Heart right ventricle (tissue), 16 donors: ENCODE data around the gene ENTPD8. TPM values are rescaled to one million over a fixed set of nuclear protein-coding genes. Genes with fewer than 3 reads are reported as not detected.

Source experiments
- ATAC-seq, 8 donors: fragments of 200-7000 bp; cut with Tn5 transposase; one replicate each; pipeline ENCODE4 v1.9.1; 2020; ENCODE audit warnings: mild to moderate bottlenecking in 8 of 8, moderate library complexity in 8 of 8, moderate number of reproducible peaks in 1 of 8
- DNase-seq, 2 donors: peaks; one replicate each; pipeline ENCODE4 v3.0.0-alpha.2; 2020
- H3K27ac ChIP-seq, 10 donors: fragments of 200-600 bp; sonication (generic) in 2 of 10; one replicate each; pipeline versions ENCODE4 v1.5.0 to v1.8.0; 2020 to 2022; ENCODE audit warnings: mild to moderate bottlenecking in 3 of 10
- H3K27me3 ChIP-seq, 7 donors: fragments of 200-600 bp; one replicate each; pipeline ENCODE4 v1.8.0; 2021 to 2022; ENCODE audit warnings: mild to moderate bottlenecking in 2 of 7
- H3K36me3 ChIP-seq, 9 donors: fragments of 200-600 bp; sonication (generic) in 1 of 9; one replicate each; pipeline versions ENCODE4 v1.5.0 to v1.8.0; 2020 to 2022; ENCODE audit warnings: mild to moderate bottlenecking in 2 of 9
- H3K4me1 ChIP-seq, 9 donors: fragments of 200-600 bp; sonication (generic) in 1 of 9; one replicate each; pipeline versions ENCODE4 v1.5.0 to v1.8.0; 2020 to 2022; ENCODE audit warnings: mild to moderate bottlenecking in 4 of 9
- H3K4me3 ChIP-seq, 10 donors: fragments of 200-600 bp; sonication (generic) in 2 of 10; one replicate each; pipeline versions ENCODE4 v1.5.0 to v1.8.0; 2020 to 2022; ENCODE audit warnings: mild to moderate bottlenecking in 7 of 10, moderate library complexity in 2 of 10
- H3K9me3 ChIP-seq, 11 donors: fragments of 200-600 bp in 10 of 11; sonication (generic) in 2 of 11; one replicate each; pipeline versions ENCODE4 v1.5.0 to v1.8.0; 2013 to 2022; ENCODE audit warnings: mild to moderate bottlenecking in 2 of 11, control low read depth in 1 of 11, moderate library complexity in 1 of 11
- WGBS, 2 donors: extraction: QIAGEN DNeasy Blood & Tissue Kit; methylation state at CpG; one replicate each; pipeline ENCODE4 v1.1.7; 2013; ENCODE audit warnings: inconsistent platforms in 1 of 2; 5-methylcytosine and 5-hydroxymethylcytosine counted together
- intact Hi-C, 10 donors: fragments of 100-400 bp; cut with DNase I; formaldehyde crosslinking; loops; one replicate each; pipeline versions ENCODE4 v1.11.1 to v1.14.2; 2022
- polyA plus RNA-seq, 2 donors: library from polyadenylated mRNA; stranded (reverse); fragments of 200-250 nt; gene quantifications; one replicate each; pipeline ENCODE4 v1.2.3, GENCODE V29; 2013
- total RNA-seq, 10 donors: library from RNA; stranded (reverse); fragmentation: NEBNext Ultra II Directional in 3 of 10; extraction: Animal tissue kit (Norgen Biotek cat#: 25700) in 3 of 10; gene quantifications; one replicate each; pipeline versions ENCODE4 v1.2.1 to v1.2.4, GENCODE V29; 2021 to 2023
- TF ChIP-seq, protein P1 (sequence below), 9 donors: fragments of 200-600 bp; sonication (generic) in 2 of 9; IDR thresholded peaks; one replicate each; pipeline versions ENCODE4 v1.5.0 to v1.8.0; 2021 to 2022; ENCODE audit warnings: antibody characterized with exemption in 9 of 9, mild to moderate bottlenecking in 5 of 9, moderate library complexity in 1 of 9
- donor health status: Arrhythmogenic right ventricular cardiomyopathy.
- donor health status: ischemic (EF 13 %, LVEDD 7.1; RV severe dilation, severe dysfunction).
- donor health status: healthy with polysubstance abuse.
- donor health status: DM: no; HTN: yes; CAD: no.
- donor health status: DM: no; HTN: no; CAD: no.
- donor health status: ischemic (EF 25% LVEDD 6.9; RV normal size, moderate dysfunction).
- donor health status: ischemic (EF 25% LVEDD 5.7; RV mildly dilated, moderate dysfunction).
- donor health status: healthy.
- donor health status: DM: yes; HTN: yes; CAD: no.
- donor health status: Ischemic cardiomyopathy.
- donor health status: ischemic (EF 35%, LVEDD 5.7; RV mildly dilated, moderate dysfunction).
- donor health status: nonischemic (EF 11% LVEDD 7.7; RV severe dilation, severe dysfunction).
- donor health status: DM: yes; HTN: yes; CAD: no.
- donor health status: PGD.
- donor health status: ischemic (EF 29% LVEDD 5.4; RV normal size, mild dysfunction).
- donor health status: nonischemic (EF 23%, LVEDD 6.1; RV moderate dilation, normal function).

ENTPD8 gene
- total and polyA plus RNA-seq, 12 donors, result 0.03 to 0.15 TPM; not detected in 10

DNA sequence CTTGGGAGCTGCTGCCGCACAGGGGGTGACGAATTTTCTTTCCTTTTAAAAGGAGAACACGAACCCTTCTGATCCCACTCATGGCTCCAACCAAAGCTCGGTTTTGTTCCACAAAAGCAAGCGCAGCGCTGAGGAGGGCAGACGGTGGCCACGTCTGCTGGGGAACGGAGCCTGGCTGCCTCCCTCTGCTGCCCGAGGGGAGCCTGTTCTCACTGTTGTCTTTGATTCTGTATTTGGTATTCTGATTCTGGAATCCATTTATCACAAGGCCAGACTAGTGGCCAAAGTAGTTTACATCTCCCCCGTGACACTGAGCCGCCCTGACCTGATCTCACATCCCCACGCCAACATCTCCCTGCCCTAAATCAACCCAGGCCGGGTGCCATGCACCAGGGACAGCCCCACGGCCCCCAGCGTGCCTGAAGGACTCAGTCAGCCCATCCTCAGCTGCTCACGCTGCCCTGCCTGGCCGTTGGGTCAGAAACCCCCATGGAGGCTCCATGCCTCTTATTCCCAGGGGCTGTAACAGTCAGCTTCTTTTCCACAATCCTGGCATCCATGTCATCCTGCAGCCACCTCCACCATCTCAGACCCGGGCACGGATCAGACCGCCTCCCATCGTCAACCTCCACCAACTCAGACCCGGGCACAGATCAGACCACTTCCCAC lies 24.7 kb upstream of the ENTPD8 start:
- Histone ChIP-seq H3K27me3 (peaks cover 0 to 14% (median 0%) of the 10 kb centered on the region in 7 donors), H3K4me3 (no peak overlapping the region), H3K36me3 (peaks cover 0 to 9% (median 0%) of the 10 kb centered on the region in 9 donors), H3K27ac (no peak overlapping the region), H3K4me1 (peaks cover 0 to 16% (median 0%) of the 10 kb centered on the region in 9 donors), H3K9me3 (no peaks in the 10 kb centered on the region)
- intact Hi-C loops, result no loop called here
- DNase-seq (peak in 1 of 2 donors; percentile 2), ATAC-seq (no peak)
- TF ChIP-seq, protein P1, sequence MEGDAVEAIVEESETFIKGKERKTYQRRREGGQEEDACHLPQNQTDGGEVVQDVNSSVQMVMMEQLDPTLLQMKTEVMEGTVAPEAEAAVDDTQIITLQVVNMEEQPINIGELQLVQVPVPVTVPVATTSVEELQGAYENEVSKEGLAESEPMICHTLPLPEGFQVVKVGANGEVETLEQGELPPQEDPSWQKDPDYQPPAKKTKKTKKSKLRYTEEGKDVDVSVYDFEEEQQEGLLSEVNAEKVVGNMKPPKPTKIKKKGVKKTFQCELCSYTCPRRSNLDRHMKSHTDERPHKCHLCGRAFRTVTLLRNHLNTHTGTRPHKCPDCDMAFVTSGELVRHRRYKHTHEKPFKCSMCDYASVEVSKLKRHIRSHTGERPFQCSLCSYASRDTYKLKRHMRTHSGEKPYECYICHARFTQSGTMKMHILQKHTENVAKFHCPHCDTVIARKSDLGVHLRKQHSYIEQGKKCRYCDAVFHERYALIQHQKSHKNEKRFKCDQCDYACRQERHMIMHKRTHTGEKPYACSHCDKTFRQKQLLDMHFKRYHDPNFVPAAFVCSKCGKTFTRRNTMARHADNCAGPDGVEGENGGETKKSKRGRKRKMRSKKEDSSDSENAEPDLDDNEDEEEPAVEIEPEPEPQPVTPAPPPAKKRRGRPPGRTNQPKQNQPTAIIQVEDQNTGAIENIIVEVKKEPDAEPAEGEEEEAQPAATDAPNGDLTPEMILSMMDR (IDR thresholded peaks at IDR 0.05), result no peak
- 89 to 90% methylated on average over 23 of the region's 23 CpGs for WGBS, 2 donors

DNA sequence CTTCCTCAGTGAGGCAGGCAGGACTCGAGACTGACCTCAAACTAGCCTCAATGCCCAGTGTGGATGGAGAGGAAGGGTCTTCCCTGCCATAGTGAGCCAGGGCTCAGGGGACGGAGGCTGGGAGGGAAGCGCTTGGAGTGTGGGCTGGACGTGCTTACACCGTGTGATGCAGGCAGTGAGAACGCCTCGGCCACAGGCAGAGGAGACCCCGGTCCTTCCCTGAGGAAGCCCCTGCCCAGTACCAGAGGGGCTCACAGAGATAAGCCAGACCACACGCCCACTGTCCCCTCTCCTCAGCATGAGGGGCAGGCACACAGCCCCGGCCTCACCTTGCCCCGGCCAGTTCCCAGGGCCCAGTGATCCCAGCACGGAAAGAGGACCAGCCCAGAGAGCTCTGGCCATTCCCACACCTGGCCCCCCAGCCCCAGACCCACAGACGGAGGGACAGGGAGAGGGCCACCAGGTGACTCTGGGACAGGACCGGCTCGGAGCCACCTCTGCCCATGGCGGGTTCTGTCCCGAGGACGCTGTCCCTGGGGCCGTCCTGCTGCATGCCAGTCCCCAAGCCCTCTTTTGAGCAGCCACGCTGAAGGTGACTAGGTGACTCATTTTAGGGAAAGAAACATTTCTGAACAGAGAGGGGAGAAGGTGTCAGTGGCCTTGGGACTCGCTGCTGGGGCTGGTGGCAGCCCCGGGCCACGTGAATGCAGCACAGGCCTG lies 24.0 kb upstream of the ENTPD8 start:
- no peaks in the 10 kb centered on the region for H3K9me3 ChIP-seq
- peaks cover 0 to 16% (median 0%) of the 10 kb centered on the region in 9 donors for H3K4me1 ChIP-seq
- H3K27ac ChIP-seq, result no peak overlapping the region
- TF ChIP-seq, protein P1 (IDR thresholded peaks at IDR 0.05), result no peak
- ATAC-seq (no peak), DNase-seq (peak in 1 of 2 donors; percentile 3)
- no peak overlapping the region for H3K4me3 ChIP-seq
- WGBS, 2 donors, result 92% methylated on average over 23 of the region's 23 CpGs
- intact Hi-C loops, result no loop called here
- H3K36me3 ChIP-seq, result peaks cover 0 to 9% (median 0%) of the 10 kb centered on the region in 9 donors
- peaks cover 0 to 14% (median 0%) of the 10 kb centered on the region in 7 donors for H3K27me3 ChIP-seq

DNA sequence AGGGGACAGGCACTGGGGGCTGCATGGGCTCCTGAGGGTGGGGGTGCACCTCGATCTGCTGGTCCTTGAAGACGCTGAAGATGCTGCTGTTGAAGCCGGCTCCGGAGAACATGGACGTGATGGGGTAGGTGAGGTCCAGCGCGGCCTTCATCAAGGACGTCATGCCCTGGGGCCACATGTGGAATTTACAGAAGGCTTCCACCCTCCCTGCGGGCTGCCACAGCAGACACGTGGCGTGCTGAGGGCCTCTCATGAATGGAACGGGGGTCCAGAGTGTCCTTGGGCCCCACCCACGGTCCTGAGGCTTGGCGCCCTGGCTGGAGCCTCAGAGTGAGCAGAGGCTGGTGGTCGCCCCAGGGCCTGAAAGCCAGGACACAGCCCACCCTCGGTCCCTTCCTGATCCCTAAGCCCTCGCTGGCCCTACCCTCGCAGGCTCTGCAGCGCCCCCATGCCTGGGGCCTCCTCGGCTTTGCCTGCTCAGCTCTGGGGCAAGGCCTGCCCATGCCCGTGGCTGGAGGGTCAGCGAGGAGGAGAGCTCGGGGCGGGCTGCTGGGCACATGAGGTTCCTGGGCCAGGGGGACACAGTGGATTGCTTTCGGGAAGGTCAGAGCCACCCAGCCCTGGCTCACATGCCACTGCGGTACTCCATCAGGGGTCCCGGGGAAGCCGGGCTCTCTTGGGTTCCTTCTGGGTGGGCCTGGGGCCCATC lies 23.3 kb upstream of the ENTPD8 start:
- Histone ChIP-seq H3K9me3 (no peaks in the 10 kb centered on the region), H3K36me3 (peaks cover 0 to 9% (median 0%) of the 10 kb centered on the region in 9 donors), H3K27me3 (peaks cover 0 to 14% (median 0%) of the 10 kb centered on the region in 7 donors), H3K4me3 (no peak overlapping the region), H3K27ac (no peak overlapping the region), H3K4me1 (peaks cover 3 to 22% (median 6%) of the 10 kb centered on the region in 9 donors)
- DNase-seq, result peak in 1 of 2 donors; percentile 2
- intact Hi-C loops, result no loop called here
- WGBS, 2 donors, result 92 to 95% methylated on average over 28 of the region's 28 CpGs
- ATAC-seq, result no peak
- TF ChIP-seq, protein P1 (IDR thresholded peaks at IDR 0.05), result no peak

DNA sequence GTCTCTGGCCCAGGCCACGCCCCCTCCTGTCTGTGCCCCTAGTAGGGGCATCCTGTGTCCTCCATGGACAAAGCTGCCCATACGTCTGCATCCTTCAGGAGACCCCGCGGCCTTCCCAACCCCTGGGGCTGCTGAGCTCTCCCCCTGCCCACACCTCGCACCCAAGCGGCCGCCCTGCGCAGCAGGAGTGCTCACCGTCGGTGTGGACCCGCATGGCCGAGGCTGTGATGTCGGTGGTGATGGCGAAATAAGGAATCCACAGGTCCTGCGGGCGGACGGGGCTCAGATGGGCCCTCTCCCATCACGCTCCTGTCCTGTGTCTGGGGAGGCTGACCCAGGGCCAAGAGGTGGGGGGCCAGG lies 22.8 kb upstream of the ENTPD8 start:
- 96 to 97% methylated on average over 18 of the region's 18 CpGs for WGBS, 2 donors
- Histone ChIP-seq H3K4me3 (no peak overlapping the region), H3K4me1 (peaks cover 4 to 24% (median 7%) of the 10 kb centered on the region in 9 donors), H3K27me3 (peaks cover 0 to 14% (median 0%) of the 10 kb centered on the region in 7 donors), H3K9me3 (no peaks in the 10 kb centered on the region), H3K36me3 (peaks cover 0 to 9% (median 0%) of the 10 kb centered on the region in 9 donors), H3K27ac (no peak overlapping the region)
- DNase-seq (peak in 1 of 2 donors; percentile 2), ATAC-seq (no peak)
- intact Hi-C loops, result no loop called here
- TF ChIP-seq, protein P1 (IDR thresholded peaks at IDR 0.05), result no peak
